ENCODE results near the gene SEZ6L.

DNA sequence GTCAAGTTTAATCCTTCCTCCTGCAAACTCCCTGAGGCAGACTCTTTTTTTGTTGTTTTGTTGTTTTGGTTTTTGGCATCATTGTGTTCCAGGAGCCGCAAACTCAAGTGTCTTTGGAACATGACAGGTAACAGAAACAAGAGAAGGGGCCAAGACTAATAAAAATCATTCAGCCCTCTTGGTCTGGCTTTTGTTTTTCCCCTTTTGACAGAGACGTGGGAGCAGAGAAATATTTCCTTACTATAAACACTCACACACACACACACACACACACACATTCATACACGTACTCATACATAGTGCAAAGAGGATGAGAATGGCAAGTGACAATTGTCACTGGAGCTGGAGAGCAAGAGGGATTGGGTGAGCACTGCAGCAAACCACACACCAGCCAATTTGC is 249.4 kb downstream of the SEZ6L start:
- TF ChIP-seq CTCF (IDR thresholded peaks at IDR 0.05 in 8 of 11, conservative IDR thresholded peaks at IDR 0.05 in 3 of 11) (no peak), POLR2A (IDR thresholded peaks at IDR 0.05) (no peak), POLR2AphosphoS5 (IDR thresholded peaks at IDR 0.05) (no peak)

Measured in spleen (tissue), 7 donors.